ENCODE data around the gene CASP6. TPM values are rescaled to one million over a fixed set of nuclear protein-coding genes. Genes with fewer than 3 reads are reported as not detected.

The CASP6 gene
- total and polyA plus RNA-seq, 2 of the 8 experiments (the other 6 are each of a cell fraction or from before 2014, with no cell fraction given): 29.5 to 35.1 TPM

DNA sequence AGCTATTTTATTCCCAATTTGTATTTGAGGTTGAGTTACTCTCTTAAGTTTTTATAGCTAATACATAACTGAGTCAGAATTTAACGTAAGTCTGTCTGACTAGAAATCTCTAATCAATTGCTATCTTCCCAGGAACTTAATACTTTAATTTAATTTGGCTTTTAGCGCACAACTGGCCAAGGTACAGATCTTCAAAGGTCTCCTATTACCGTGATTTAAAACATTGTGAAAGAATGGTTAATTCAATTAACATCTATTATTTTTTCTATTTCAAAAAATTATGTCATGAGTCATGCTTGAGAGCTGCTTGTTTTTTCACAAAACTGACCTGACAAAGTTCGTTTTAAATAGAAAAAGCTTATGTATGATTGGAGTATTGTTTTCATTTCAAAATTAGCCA, 48.6 kb upstream of the CASP6 start:
- no peak overlapping the region for H3K27ac ChIP-seq (ENCODE audit: low read depth, low read length)
- H3K4me3 ChIP-seq (ENCODE audit: extremely low read depth in 1 of 4, insufficient read depth in 2 of 4, low read depth in 3 of 4, low read length in 4 of 4): no peak overlapping the region
- H2AK5ac ChIP-seq (ENCODE audit: low read depth, low read length): no peak overlapping the region
- DNase-seq (ENCODE audit: low read depth in 1 of 2, low spot score in 2 of 2) (no peak), FAIRE-seq (no peak)
- H4K20me1 ChIP-seq (replicated peaks in 1 of 2; ENCODE audit: control insufficient read depth in 1 of 2, insufficient read depth in 2 of 2, low read length in 2 of 2): no peaks in the 10 kb centered on the region
- no peak overlapping the region for H3K18ac ChIP-seq (ENCODE audit: extremely low read depth, low read length)
- no peak overlapping the region for H2BK15ac ChIP-seq (ENCODE audit: low read length)
- H4K5ac ChIP-seq (ENCODE audit: insufficient read length, low read depth, low read length): no peak overlapping the region
- no peak overlapping the region for H3K23ac ChIP-seq (ENCODE audit: insufficient read length)
- no peak overlapping the region for H2BK12ac ChIP-seq (ENCODE audit: low read depth, low read length)
- H3K23me2 ChIP-seq (ENCODE audit: low read depth, low read length): no peaks in the 10 kb centered on the region
- no peak overlapping the region for H2BK120ac ChIP-seq (replicated peaks; ENCODE audit: low read depth, low read length)
- H3K14ac ChIP-seq (ENCODE audit: insufficient read length): no peak overlapping the region
- no peaks in the 10 kb centered on the region for H3K9me3 ChIP-seq (ENCODE audit: insufficient read depth in 2 of 2, low read depth in 1 of 2, low read length in 1 of 2)
- no peaks in the 10 kb centered on the region for H3K4me1 ChIP-seq (replicated peaks in 1 of 4; ENCODE audit: control insufficient read depth in 3 of 4, insufficient read depth in 4 of 4, low read length in 3 of 4)
- H2BK20ac ChIP-seq (ENCODE audit: low read length): no peak overlapping the region
- ChIA-PET POLR2A (ENCODE audit: partially characterized antibody) (interaction anchor here (1.2 kb wide), 1 partner anchor 17 kb away, joined by 3 read pairs; no protein-coding TSS in a partner anchor), CTCF (ENCODE audit: partially characterized antibody) (interaction anchor here (0.6 kb wide), 1 partner anchor 298 kb away, joined by 3 read pairs; no protein-coding TSS in a partner anchor)
- no peak overlapping the region for H2BK5ac ChIP-seq (ENCODE audit: low read depth, low read length)
- no peaks in the 10 kb centered on the region for H3K36me3 ChIP-seq (ENCODE audit: control insufficient read depth in 2 of 4, insufficient read depth in 4 of 4, low read length in 3 of 4)
- TF ChIP-seq ZNF274 (IDR thresholded peaks at IDR 0.05; ENCODE audit: borderline replicate concordance, extremely low read depth, low read length) (no peak), ATF3 (IDR thresholded peaks at IDR 0.05; ENCODE audit: insufficient read depth, low read depth, low read length) (no peak)
- no peaks in the 10 kb centered on the region for H3K79me2 ChIP-seq (ENCODE audit: control insufficient read depth in 1 of 2, insufficient read depth in 2 of 2, low read length in 2 of 2)
- H3K9ac ChIP-seq (replicated peaks in 1 of 4; ENCODE audit: extremely low read depth in 1 of 4, low read depth in 3 of 4, low read length in 3 of 4): no peak overlapping the region
- H3K27me3 ChIP-seq (replicated peaks in 1 of 4; ENCODE audit: control insufficient read depth in 3 of 4, extremely low read depth in 1 of 4, insufficient read depth in 3 of 4, low read length in 3 of 4): no peaks in the 10 kb centered on the region
- H4K91ac ChIP-seq (replicated peaks; ENCODE audit: insufficient read length, low read length): no peak overlapping the region
- H3K4me2 ChIP-seq (ENCODE audit: insufficient read depth in 1 of 2, low read depth in 2 of 2, low read length in 2 of 2): no peak overlapping the region
- H2AFZ ChIP-seq (ENCODE audit: low read length): no peak overlapping the region
- H4K8ac ChIP-seq (ENCODE audit: extremely low read depth, insufficient read depth, low read length): no peak overlapping the region
- H3K79me1 ChIP-seq (ENCODE audit: low read depth, low read length): no peaks in the 10 kb centered on the region
- no peak overlapping the region for H3K56ac ChIP-seq (replicated peaks; ENCODE audit: insufficient read length, low read depth, low read length)
- H3K4ac ChIP-seq (replicated peaks; ENCODE audit: insufficient read length, low read depth, low read length): no peak overlapping the region
- WGBS, 2 experiments (ENCODE audit: extremely low coverage in 1 of 2, insufficient coverage in 1 of 2, insufficient read length in 1 of 2, insufficient replicate concordance in 2 of 2, low coverage in 1 of 2, low lambda C conversion rate in 2 of 2, missing lambda C conversion rate in 1 of 2): 86% methylated on average over 4 of the region's 4 CpGs; no CpG with 5 or more reads in 1 of the 2 experiments
